HuH-7 (cell line): Measurements from ENCODE around the gene LPP.
"Not testable (repeated sequence)": the region's sequence is repeated elsewhere in the genome, so short reads cannot be mapped to it uniquely, and the experiment has no call there.

Experiments
- DNase-seq: peaks from one replicate; pipeline ENCODE4 v3.0.0; 2011; ENCODE audit warnings: low spot score

LPP gene

GRCh38 chr3:188589071-188589470 is 435.1 kb downstream of the LPP start:
- DNase-seq, result no peak

- no peak for DNase-seq
Measured at GRCh38 chr3:188589771-188590170, 435.8 kb downstream of the LPP start.

- DNase-seq, result no peak
Measured at GRCh38 chr3:188590557-188590956, 436.6 kb downstream of the LPP start.

DNA sequence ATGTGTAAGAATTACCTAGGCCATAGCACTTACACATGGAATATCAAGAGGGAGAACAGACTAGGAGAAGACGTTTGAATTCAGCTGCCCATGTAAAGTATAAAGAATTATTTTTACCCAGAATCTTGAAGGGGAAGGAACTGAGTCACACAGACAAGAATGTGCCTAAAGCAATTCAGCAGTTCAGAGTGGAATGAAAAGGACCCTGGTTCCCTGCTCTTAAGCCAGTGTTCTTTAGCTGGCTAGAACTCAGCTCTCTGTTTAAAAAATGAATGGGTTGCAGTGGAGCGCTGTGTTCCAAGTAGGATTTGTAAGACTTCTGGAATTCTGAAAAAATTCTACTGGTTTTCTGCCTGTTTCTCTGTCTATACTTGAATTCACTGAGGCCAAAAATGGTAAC is 440.2 kb downstream of the LPP start:
- DNase-seq, result no peak

DNA sequence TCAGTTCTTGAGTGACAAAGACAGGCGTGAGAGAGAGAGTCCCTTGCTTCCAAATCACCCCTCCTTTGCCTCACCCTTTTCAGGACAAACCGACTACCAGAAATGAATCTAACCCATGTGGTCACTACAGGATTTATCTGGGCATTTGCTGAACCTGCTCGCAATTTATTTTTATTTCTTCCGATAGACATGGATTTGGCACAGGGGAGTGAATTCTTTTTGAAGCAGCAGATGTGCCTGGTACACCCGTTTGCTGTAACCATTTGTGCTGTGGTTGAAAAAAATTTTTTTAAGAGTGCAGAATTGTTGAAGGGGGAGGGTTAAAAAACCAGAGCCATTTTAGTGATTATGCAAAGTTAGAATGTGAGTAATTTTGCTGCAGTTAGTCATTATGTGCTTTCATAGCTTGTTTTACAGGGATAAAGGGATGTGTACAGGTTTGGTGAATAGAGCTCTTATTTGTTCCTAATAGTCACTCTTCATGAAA is 442.0 kb downstream of the LPP start:
- no peak for DNase-seq

GRCh38 chr3:188598894-188599293 is 444.9 kb downstream of the LPP start:
- no peak for DNase-seq

GRCh38 chr3:188602111-188602510 is 448.2 kb downstream of the LPP start:
- no peak for DNase-seq

DNA sequence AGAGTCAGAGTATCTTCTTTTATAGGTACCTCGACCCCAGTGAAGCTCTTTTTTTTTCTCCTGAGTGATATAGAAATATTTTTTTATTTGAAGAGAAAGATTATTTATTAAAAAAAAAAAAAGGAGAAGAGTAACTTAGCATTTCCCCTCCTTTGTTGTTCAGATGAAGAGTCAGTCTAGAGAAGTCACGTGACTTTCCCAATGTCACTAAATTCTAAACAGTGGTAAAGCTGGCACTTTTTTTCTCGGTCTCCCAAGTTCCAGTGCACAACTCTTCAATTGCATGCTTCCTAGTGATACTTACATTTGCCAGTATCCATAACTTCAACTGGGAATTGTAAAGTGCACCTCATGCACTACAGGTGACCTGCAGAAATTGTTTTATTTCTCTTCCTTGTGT is 448.7 kb downstream of the LPP start:
- DNase-seq, result no peak

DNA sequence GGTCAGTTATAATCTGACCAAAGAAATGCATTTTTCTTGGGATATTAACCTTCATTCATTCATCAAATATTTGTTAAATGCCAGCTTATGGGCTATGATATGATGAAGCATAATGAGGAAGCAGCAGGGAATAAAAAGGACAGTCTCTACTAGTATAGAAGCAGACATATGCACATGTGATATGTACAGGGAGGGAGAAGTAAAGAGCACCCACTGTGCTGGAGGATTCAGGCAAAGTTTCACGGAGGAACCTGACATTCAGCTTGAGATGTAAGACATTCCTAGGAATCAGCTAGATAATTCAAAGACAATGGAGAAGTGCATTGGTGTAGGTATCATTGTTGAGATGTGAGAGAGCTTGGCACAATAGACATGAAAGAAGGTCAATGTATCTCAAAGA is 450.7 kb downstream of the LPP start:
- DNase-seq, result no peak

- DNase-seq, result no peak
Measured at GRCh38 chr3:188605231-188605630, 451.3 kb downstream of the LPP start.

DNA sequence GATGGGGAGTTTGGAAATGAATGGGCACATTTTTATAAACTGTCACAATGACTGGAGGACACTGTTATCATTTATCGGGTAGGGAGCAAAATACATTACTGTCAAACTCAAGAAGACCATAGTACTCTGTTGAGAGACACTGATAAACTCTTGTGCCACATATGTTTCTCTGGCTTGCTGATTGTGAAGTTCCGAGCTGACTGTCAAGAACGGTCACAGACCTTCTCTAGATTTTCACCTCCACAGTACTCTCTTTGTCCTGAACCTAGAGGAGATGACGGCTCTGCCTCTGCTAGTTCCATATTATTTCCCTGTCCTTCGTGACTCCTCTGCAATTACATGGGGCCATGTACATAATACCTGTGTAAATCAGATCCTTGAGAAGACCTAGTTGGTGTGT is 451.9 kb downstream of the LPP start:
- no peak for DNase-seq

DNA sequence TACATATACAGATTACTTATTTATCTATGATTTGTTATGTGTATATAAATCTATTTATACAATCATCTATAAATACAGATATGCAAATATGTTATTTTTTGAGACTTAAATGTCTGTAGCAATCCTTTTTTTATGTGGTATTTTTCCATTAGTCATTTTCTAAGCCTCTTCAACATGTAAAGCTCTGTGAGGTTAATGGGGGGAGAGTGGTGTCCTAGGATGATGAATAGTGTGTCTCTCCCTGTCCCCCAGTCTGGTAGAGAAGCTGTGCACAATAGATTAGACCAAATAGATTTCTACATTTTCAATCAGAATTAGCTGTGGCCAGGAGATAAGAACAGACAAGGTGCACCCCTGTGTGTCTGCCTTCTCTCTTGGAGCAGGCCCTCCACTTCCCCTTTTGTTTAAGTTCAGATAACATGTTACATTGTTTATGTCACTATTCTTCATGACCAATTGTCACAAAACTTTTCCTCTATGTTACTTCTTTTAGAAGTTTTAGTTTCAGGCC is 453.9 kb downstream of the LPP start:
- no peak for DNase-seq

GRCh38 chr3:188608401-188608800 is 454.4 kb downstream of the LPP start:
- no peak for DNase-seq

- not testable (repeated sequence) for DNase-seq
Measured at GRCh38 chr3:188613721-188614120, 459.8 kb downstream of the LPP start.

GRCh38 chr3:188617270-188617669 is 463.3 kb downstream of the LPP start:
- no peak for DNase-seq

- no peak for DNase-seq
Measured at GRCh38 chr3:188617988-188618701, 464.2 kb downstream of the LPP start.

GRCh38 chr3:188620752-188621151 is 466.8 kb downstream of the LPP start:
- DNase-seq, result no peak

DNA sequence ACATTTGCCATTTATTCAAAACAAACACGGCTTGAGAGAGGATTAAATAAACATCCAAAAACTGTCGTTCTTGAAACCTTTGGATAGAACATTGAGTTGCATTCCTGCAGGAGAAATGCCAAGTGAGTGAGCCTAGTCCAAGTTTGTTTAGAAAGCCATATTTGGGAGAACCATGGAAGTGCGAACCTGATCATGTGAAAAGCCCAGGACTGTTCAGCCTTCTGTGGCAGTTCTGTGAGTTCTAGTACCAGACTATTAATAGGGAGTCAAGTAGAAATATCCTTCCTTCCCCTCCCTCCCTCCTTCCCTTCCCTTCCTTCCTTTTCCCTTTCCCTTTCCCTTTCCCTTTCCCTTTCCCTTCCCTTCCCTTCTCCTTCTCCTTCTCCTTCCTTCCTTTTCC is 470.4 kb downstream of the LPP start:
- DNase-seq, result no peak

- no peak for DNase-seq
Measured at GRCh38 chr3:188624828-188625227, 470.9 kb downstream of the LPP start.

DNA sequence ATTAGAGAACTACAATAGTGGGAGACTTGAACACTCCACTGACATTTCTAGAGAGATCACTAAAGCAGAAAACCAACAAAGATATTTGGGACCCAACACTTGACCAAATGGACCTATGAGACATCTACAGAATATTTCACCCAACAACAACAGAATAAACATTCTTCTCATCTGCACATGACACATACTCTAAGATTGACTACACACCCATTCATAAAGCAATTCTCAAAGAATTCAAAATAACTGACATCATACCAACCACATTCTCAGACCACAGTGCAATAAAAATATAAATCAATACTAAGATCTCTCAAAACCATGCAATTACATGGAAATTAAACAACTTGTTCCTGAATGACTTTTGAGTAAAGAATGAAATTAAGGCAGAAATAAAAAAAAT is 473.7 kb downstream of the LPP start:
- no peak for DNase-seq

DNA sequence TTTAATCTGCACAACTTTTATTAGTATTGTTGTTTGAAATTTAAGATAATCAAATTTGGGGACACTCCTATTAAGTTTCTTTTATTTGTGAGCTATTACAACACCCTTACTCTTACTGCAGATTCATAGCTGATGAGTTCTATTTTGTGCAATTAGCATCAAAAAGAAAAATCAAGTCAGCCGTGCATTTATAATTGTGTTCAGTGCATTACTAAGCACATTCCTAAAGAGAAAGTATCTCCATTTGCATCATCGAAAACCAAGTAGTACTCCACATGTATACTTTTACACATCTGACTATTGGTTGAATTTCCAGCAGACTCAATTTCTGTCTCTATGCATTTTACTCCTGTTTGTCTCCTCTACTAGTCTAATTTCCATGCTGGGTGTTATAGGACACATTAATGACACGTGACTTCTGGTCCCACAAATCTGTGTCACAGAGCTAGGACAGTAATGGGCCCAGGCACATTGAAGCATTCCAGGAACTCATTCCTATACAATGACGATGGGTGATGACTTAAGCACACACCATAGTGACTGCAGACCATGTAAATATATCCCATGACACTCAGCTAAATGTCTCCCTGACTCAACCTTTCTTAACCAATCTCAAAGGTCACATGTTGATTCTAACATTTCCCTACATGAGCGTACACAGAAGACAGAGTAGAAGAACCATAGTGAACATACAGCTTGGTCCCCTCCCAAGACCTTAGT is 477.5 kb downstream of the LPP start:
- DNase-seq, result no peak

GRCh38 chr3:188633206-188633605 is 479.2 kb downstream of the LPP start:
- DNase-seq, result no peak

GRCh38 chr3:188634285-188634684 is 480.3 kb downstream of the LPP start:
- no peak for DNase-seq
